Astrocyte (in vitro differentiated cells and primary cell): Measurements from ENCODE around the gene MAGT1.

Source experiments
- CTCF ChIP-seq: IDR thresholded peaks from 2 replicates; pipeline ENCODE4 v1.5.1; 2011; ENCODE audit warnings: low read depth, mild to moderate bottlenecking, inconsistent platforms, low read length, moderate library complexity; ENCODE audit not compliant: insufficient read depth
- EZH2 ChIP-seq: IDR thresholded peaks from 2 replicates; pipeline ENCODE4 v1.6.1; 2012; ENCODE audit warnings: mild to moderate bottlenecking, low read length, inconsistent platforms; ENCODE audit not compliant: insufficient read depth

- TF ChIP-seq CTCF, result no peak
- no peak for TF ChIP-seq EZH2
These were observed 35.3 kb upstream of the MAGT1 start for GRCh38 chrX:77930581-77930980.
